ENCODE data around the gene ERICH3.

ERICH3 gene

DNA sequence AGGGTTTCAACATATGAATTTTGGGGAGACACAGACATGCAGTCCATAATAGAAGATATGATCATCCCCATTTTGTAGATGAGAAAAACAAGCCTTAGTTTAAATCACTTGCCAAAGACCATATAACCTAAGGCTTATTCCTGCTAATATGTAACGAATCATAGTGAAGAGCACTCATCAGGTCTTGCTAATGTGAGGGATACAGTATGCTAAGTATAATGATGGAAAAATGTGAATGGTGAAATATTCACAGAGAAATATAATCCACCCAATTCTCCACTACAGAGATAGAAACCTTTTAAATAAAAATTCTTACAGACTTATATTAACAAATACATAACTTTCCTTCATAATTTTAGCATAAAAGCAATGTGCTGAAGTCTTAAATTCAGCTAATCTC is 18.9 kb downstream of the ERICH3 start:
- CTCF ChIA-PET = no interaction called here
- no peak for DNase-seq (ENCODE audit: low spot score)
- H3K27ac ChIP-seq = no peak overlapping the region
- POLR2A ChIA-PET (ENCODE audit: low non-redundant PET) = no interaction called here
- no peak for TF ChIP-seq CTCF (conservative IDR thresholded peaks at IDR 0.05; ENCODE audit: low read depth)

- peak; percentile 13 for DNase-seq (ENCODE audit: low spot score)
- CTCF ChIA-PET = no interaction called here
- TF ChIP-seq CTCF (conservative IDR thresholded peaks at IDR 0.05; ENCODE audit: low read depth) = no peak
- POLR2A ChIA-PET (ENCODE audit: low non-redundant PET) = no interaction called here
- no peak overlapping the region for H3K27ac ChIP-seq
Measured at GRCh38 chr1:74652711-74653139, 20.9 kb downstream of the ERICH3 start.

DNA sequence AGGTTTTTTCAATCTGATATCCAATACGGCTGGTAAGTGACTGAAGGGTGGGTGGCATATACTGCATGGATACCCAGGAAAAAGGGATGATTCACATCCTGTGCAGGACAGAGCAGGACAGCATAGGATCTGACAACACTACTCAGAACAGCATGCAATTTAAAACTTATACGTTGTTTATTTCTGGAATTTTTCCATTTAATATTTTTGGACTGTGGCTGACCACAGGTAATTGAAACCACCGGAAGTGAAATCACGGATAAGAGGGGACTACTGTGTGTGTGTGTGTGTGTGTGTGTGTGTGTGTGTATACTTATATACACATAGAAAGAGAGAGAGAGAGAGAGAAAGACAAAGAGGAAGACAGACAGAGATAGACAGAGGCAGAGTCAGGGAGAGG is 23.0 kb downstream of the ERICH3 start:
- CTCF ChIA-PET = interaction anchor here (0.6 kb wide), 1 partner anchor 21 kb away, joined by 5 read pairs; no protein-coding TSS in a partner anchor
- DNase-seq (ENCODE audit: low spot score) = peak; percentile 5

DNA sequence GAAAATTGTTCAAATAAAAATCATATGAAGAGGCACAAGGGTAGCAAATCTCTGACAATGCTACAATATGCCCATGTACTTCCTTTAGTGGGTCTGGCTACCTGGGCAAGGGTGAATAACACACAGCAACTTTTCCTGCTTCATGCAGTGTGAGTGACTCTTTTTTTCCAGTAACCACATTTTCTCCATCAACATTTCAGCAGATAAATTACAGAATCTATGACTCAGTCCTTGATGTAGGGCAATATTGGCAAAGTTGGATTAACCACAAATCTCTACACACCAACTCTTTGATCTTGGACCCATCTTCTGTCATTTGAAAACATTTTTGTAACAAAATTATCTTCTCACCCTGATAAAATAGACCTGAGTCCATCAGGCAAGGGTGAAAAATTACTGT is 31.7 kb downstream of the ERICH3 start:
- no peak for DNase-seq (ENCODE audit: low spot score)
- ChIA-PET POLR2A (ENCODE audit: low non-redundant PET) (no interaction called here), CTCF (interaction anchor here (0.6 kb wide), 1 partner anchor 24 kb away, joined by 3 read pairs; no protein-coding TSS in a partner anchor)
- no peak for TF ChIP-seq CTCF (conservative IDR thresholded peaks at IDR 0.05; ENCODE audit: low read depth)
- no peak overlapping the region for H3K27ac ChIP-seq

More for the DNA sequence above, 23.0 kb downstream of the ERICH3 start:
- POLR2A ChIA-PET (ENCODE audit: low non-redundant PET) = no interaction called here
- H3K27ac ChIP-seq = no peak overlapping the region
- no peak for TF ChIP-seq CTCF (conservative IDR thresholded peaks at IDR 0.05; ENCODE audit: low read depth)

GRCh38 chr1:74641161-74641560 is 32.4 kb downstream of the ERICH3 start:
- H3K27ac ChIP-seq = no peak overlapping the region
- no peak for DNase-seq (ENCODE audit: low spot score)
- TF ChIP-seq CTCF (conservative IDR thresholded peaks at IDR 0.05; ENCODE audit: low read depth) = no peak
- ChIA-PET POLR2A (ENCODE audit: low non-redundant PET) (no interaction called here), CTCF (no interaction called here)

- DNase-seq (ENCODE audit: low spot score) = no peak
- POLR2A ChIA-PET (ENCODE audit: low non-redundant PET) = no interaction called here
- no peak overlapping the region for H3K27ac ChIP-seq
- no peak for TF ChIP-seq CTCF (conservative IDR thresholded peaks at IDR 0.05; ENCODE audit: low read depth)
- CTCF ChIA-PET = no interaction called here
Measured at GRCh38 chr1:74637296-74637695, 36.3 kb downstream of the ERICH3 start.

GRCh38 chr1:74629283-74629682 is 44.3 kb downstream of the ERICH3 start:
- ChIA-PET POLR2A (ENCODE audit: low non-redundant PET) (no interaction called here), CTCF (interaction anchor here (0.6 kb wide), 1 partner anchor 22 kb away, joined by 5 read pairs; no protein-coding TSS in a partner anchor)
- no peak for DNase-seq (ENCODE audit: low spot score)
- TF ChIP-seq CTCF (conservative IDR thresholded peaks at IDR 0.05; ENCODE audit: low read depth) = no peak
- H3K27ac ChIP-seq = no peak overlapping the region

Data from RWPE1 (cell line).